H9 (cell line): Measurements from ENCODE around the gene ROCK2. TPM values are rescaled to one million over a fixed set of nuclear protein-coding genes. Genes with fewer than 3 reads are reported as not detected.

ENCODE experiments used
- DNase-seq: peaks from one replicate; pipeline ENCODE4 v3.0.0-alpha.2; 2017
- H2AFZ ChIP-seq: one replicate; pipeline ENCODE4 v1.6.1; 2013; ENCODE audit warnings: mild to moderate bottlenecking, low read length, control low read depth, moderate library complexity
- H2AK5ac ChIP-seq: 2 replicates; pipeline ENCODE4 v1.6.1; 2013; ENCODE audit warnings: low read length, control low read depth, mixed read lengths; ENCODE audit not compliant: insufficient read length
- H2BK120ac ChIP-seq: one replicate; pipeline ENCODE4 v1.6.1; 2013; ENCODE audit warnings: low read depth, mild to moderate bottlenecking, low read length, control low read depth, inconsistent platforms; ENCODE audit not compliant: poor library complexity, severe bottlenecking
- H2BK12ac ChIP-seq: 2 replicates; pipeline ENCODE4 v1.6.1; 2013; ENCODE audit warnings: low read length, control low read depth, mixed read lengths, low read depth; ENCODE audit not compliant: insufficient read length
- H2BK15ac ChIP-seq: 2 replicates; pipeline ENCODE4 v1.6.1; 2013; ENCODE audit warnings: low read depth, low read length, control low read depth
- H2BK20ac ChIP-seq: one replicate; pipeline ENCODE4 v1.6.1; 2013; ENCODE audit warnings: low read depth, mild to moderate bottlenecking, low read length, control low read depth, inconsistent platforms; ENCODE audit not compliant: poor library complexity, severe bottlenecking
- H2BK5ac ChIP-seq: 2 replicates; pipeline ENCODE4 v1.6.1; 2013; ENCODE audit warnings: low read length, control low read depth, mixed read lengths; ENCODE audit not compliant: insufficient read length
- H3K14ac ChIP-seq: 2 replicates; pipeline ENCODE4 v1.6.1; 2013; ENCODE audit warnings: low read length, control low read depth; ENCODE audit not compliant: insufficient read depth
- H3K18ac ChIP-seq: 2 replicates; pipeline ENCODE4 v1.6.1; 2013; ENCODE audit warnings: low read depth, mild to moderate bottlenecking, mixed read lengths, low read length, control low read depth; ENCODE audit not compliant: insufficient read length
- H3K23ac ChIP-seq: 2 replicates; pipeline ENCODE4 v1.6.1; 2013; ENCODE audit warnings: low read length, control low read depth, mixed read lengths, low read depth; ENCODE audit not compliant: insufficient read length
- H3K23me2 ChIP-seq: 2 replicates; pipeline ENCODE4 v1.6.1; 2013; ENCODE audit warnings: low read depth, mild to moderate bottlenecking, mixed read lengths, low read length, control low read depth; ENCODE audit not compliant: insufficient read length, poor library complexity, severe bottlenecking
- H3K27ac ChIP-seq: 2 replicates; pipeline ENCODE4 v1.5.1; 2013; ENCODE audit warnings: low read length, control low read depth, mixed read lengths, low read depth; ENCODE audit not compliant: insufficient read length
- H3K27me3 ChIP-seq: 2 replicates; pipeline ENCODE4 v1.6.1; 2013; ENCODE audit warnings: low read length, control low read depth, inconsistent platforms; ENCODE audit not compliant: insufficient read depth
- H3K4ac ChIP-seq: 2 replicates; pipeline ENCODE4 v1.6.1; 2013; ENCODE audit warnings: low read depth, mild to moderate bottlenecking, control low read depth, inconsistent platforms, low read length, moderate library complexity
- H3K4me1 ChIP-seq: 2 replicates; pipeline ENCODE4 v1.6.1; 2013; ENCODE audit warnings: low read length, control low read depth, inconsistent platforms; ENCODE audit not compliant: insufficient read depth
- H3K4me2 ChIP-seq: 2 replicates; pipeline ENCODE4 v1.6.1; 2013; ENCODE audit warnings: low read length, control low read depth, mixed read lengths; ENCODE audit not compliant: insufficient read length, insufficient read depth
- H3K56ac ChIP-seq: 2 replicates; pipeline ENCODE4 v1.6.1; 2013; ENCODE audit warnings: low read depth, mild to moderate bottlenecking, mixed read lengths, low read length, control low read depth; ENCODE audit not compliant: insufficient read length
- H3K79me1 ChIP-seq: 2 replicates; pipeline ENCODE4 v1.6.1; 2013; ENCODE audit warnings: low read depth, mild to moderate bottlenecking, moderate library complexity, low read length, control low read depth, inconsistent platforms; ENCODE audit not compliant: insufficient read depth, poor library complexity, severe bottlenecking
- H3K79me2 ChIP-seq: 2 replicates; pipeline ENCODE4 v1.6.1; 2013; ENCODE audit warnings: low read length, control low read depth, inconsistent platforms; ENCODE audit not compliant: insufficient read depth
- H3K9ac ChIP-seq: 2 replicates; pipeline ENCODE4 v1.6.1; 2013; ENCODE audit warnings: low read length, control low read depth, mixed read lengths; ENCODE audit not compliant: insufficient read length; ENCODE audit errors: extremely low read depth
- H3K9me3 ChIP-seq: one replicate; pipeline ENCODE4 v1.6.1; 2013; ENCODE audit warnings: low read depth, low read length, inconsistent platforms; ENCODE audit not compliant: control insufficient read depth
- H3T11ph ChIP-seq: one replicate; pipeline ENCODE4 v1.6.1; 2013; ENCODE audit warnings: mild to moderate bottlenecking, low read length, control low read depth, inconsistent platforms
- H4K20me1 ChIP-seq: one replicate; pipeline ENCODE4 v1.6.1; 2013; ENCODE audit not compliant: control insufficient read depth, insufficient read length, insufficient read depth
- H4K5ac ChIP-seq: 2 replicates; pipeline ENCODE4 v1.6.1; 2013; ENCODE audit warnings: low read depth, mild to moderate bottlenecking, mixed read lengths, low read length, control low read depth; ENCODE audit not compliant: insufficient read length
- H4K8ac ChIP-seq: replicated peaks from 2 replicates; pipeline ENCODE4 v1.6.1; 2013; ENCODE audit warnings: low read length, control low read depth, mixed read lengths, low read depth; ENCODE audit not compliant: insufficient read length
- H4K91ac ChIP-seq: 2 replicates; pipeline ENCODE4 v1.6.1; 2013; ENCODE audit warnings: low read depth, mild to moderate bottlenecking, moderate library complexity, mixed read lengths, low read length, control low read depth; ENCODE audit not compliant: insufficient read length
- H3K27ac Mint-ChIP-seq, 3 experiments: 2 replicates in 2 of 3; 3 replicates in 1 of 3; pipeline ENCODE4 v1.8.0; 2020 to 2021; ENCODE audit warnings: mixed read lengths in 3 of 3, mild to moderate bottlenecking in 1 of 3, moderate library complexity in 1 of 3
- H3K27me3 Mint-ChIP-seq: 2 replicates; pipeline ENCODE4 v1.8.0; 2021; ENCODE audit warnings: low read depth, mild to moderate bottlenecking, moderate library complexity, mixed read lengths
- H3K36me3 Mint-ChIP-seq, 3 experiments: 2 replicates in 2 of 3; 3 replicates in 1 of 3; pipeline ENCODE4 v1.8.0; 2020 to 2021; ENCODE audit warnings: low read depth in 3 of 3, mixed read lengths in 3 of 3; ENCODE audit not compliant: insufficient read depth in 1 of 3
- H3K4me1 Mint-ChIP-seq, 2 experiments: 2 replicates each; pipeline ENCODE4 v1.8.0; 2020; ENCODE audit warnings: mixed read lengths in 2 of 2
- H3K4me3 Mint-ChIP-seq, 2 experiments: 2 replicates in 1 of 2; 3 replicates in 1 of 2; pipeline ENCODE4 v1.8.0; 2020 to 2021; ENCODE audit warnings: mild to moderate bottlenecking in 2 of 2, mixed read lengths in 2 of 2, moderate library complexity in 1 of 2
- H3K9me3 Mint-ChIP-seq, 2 experiments: 2 replicates in 1 of 2; 3 replicates in 1 of 2; pipeline ENCODE4 v1.8.0; 2020; ENCODE audit warnings: mild to moderate bottlenecking in 2 of 2, mixed read lengths in 2 of 2, moderate library complexity in 1 of 2
- WGBS: extraction: QIAGEN DNeasy Blood & Tissue Kit; methylation state at CpG from one replicate; pipeline ENCODE4 v1.1.7; 2013; ENCODE audit warnings: missing lambda C conversion rate, low lambda C conversion rate, mixed read lengths; ENCODE audit not compliant: insufficient read length; ENCODE audit errors: extremely low coverage; 5-methylcytosine and 5-hydroxymethylcytosine counted together
- total RNA-seq: library from RNA; stranded (reverse); gene quantifications from 2 replicates; pipeline ENCODE4 v1.2.1, GENCODE V29; 2021
- TF ChIP-seq, protein P1 (sequence below): fragments of 200-600 bp; sonication (generic); conservative IDR thresholded peaks from 3 replicates; pipeline ENCODE4 v1.8.0; 2021; ENCODE audit warnings: antibody characterized with exemption, mild to moderate bottlenecking

ROCK2 gene
- total RNA-seq, 1 experiment from 2014 or later: 33.2 TPM

DNA sequence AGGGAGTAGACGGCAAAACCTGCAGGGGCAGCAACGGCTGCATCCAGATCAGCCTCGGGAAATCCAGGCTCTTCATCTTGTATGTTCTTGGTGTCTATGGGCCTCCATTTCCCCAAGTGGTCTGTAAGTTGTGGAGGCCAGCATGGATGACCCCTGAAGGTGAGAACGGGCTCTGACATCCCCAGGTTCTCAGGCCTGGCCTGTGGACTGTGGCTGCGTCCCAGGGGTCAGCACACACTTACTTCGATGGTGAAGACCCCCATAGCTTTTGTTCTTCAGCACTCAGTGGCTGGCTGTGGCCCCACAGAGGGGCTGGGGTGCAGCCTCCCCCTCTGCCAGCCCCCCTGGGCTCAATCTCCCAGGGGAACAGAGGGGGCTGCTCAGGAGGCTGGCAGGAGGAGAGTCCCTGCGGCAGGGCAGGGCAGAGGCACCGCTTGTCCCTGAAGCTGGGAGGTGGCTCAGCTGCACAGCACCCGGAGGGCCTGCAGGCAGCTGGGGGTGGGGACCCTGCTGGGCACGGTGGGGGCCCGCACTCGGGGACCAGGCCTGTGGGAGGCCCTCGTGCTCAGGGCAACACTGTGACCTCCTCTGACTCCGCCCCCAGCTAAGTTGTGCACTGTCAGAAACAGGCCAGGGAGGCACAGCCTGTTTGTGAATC, 185.4 kb downstream of the ROCK2 start:
- Histone ChIP-seq H3K4me1 (no peaks in the 10 kb centered on the region), H3K18ac (no peak overlapping the region), H3K27ac (no peak overlapping the region), H3T11ph (no peak overlapping the region), H3K9me3 (no peaks in the 10 kb centered on the region), H4K91ac (no peak overlapping the region), H2AK5ac (no peak overlapping the region), H3K4ac (no peak overlapping the region), H3K56ac (no peak overlapping the region), H2BK12ac (no peak overlapping the region), H3K23ac (no peak overlapping the region), H3K79me2 (no peaks in the 10 kb centered on the region), H2BK5ac (no peak overlapping the region), H3K27me3 (no peaks in the 10 kb centered on the region), H4K5ac (no peak overlapping the region), H4K20me1 (no peaks in the 10 kb centered on the region), H3K23me2 (peaks cover 5% of the 10 kb centered on the region), H3K79me1 (no peaks in the 10 kb centered on the region), H2BK120ac (no peak overlapping the region), H3K9ac (no peak overlapping the region), H3K4me2 (no peak overlapping the region), H3K14ac (no peak overlapping the region), H4K8ac (no peak overlapping the region), H2AFZ (no peak overlapping the region), H2BK20ac (no peak overlapping the region), H2BK15ac (no peak overlapping the region)
- H3K36me3 Mint-ChIP-seq: no peaks in the 10 kb centered on the region; a peak in 1 of 7 replicates
- peaks cover 13% of the 10 kb centered on the region for H3K27me3 Mint-ChIP-seq
- H3K9me3 Mint-ChIP-seq: no peaks in the 10 kb centered on the region
- H3K27ac Mint-ChIP-seq: no peak overlapping the region
- TF ChIP-seq, protein P1, sequence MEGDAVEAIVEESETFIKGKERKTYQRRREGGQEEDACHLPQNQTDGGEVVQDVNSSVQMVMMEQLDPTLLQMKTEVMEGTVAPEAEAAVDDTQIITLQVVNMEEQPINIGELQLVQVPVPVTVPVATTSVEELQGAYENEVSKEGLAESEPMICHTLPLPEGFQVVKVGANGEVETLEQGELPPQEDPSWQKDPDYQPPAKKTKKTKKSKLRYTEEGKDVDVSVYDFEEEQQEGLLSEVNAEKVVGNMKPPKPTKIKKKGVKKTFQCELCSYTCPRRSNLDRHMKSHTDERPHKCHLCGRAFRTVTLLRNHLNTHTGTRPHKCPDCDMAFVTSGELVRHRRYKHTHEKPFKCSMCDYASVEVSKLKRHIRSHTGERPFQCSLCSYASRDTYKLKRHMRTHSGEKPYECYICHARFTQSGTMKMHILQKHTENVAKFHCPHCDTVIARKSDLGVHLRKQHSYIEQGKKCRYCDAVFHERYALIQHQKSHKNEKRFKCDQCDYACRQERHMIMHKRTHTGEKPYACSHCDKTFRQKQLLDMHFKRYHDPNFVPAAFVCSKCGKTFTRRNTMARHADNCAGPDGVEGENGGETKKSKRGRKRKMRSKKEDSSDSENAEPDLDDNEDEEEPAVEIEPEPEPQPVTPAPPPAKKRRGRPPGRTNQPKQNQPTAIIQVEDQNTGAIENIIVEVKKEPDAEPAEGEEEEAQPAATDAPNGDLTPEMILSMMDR: no peak
- no peak for DNase-seq
- H3K4me3 Mint-ChIP-seq: no peak overlapping the region
- WGBS: no CpG with 5 or more reads among the region's 14 CpGs
- peaks cover 11 to 21% of the 10 kb centered on the region in 2 experiments for H3K4me1 Mint-ChIP-seq
